Common myeloid progenitor, CD34-positive (primary cell): ENCODE data around the gene VSIG10L2.

ENCODE experiments used
- CTCF ChIA-PET: fragments of 350-600 bp; sonication (Branson Sonifier 250); formaldehyde crosslinking; loops from one replicate; lab custom pipeline; 2021; ENCODE audit warnings: antibody characterized with exemption; lab: Charles Lee
- POLR2A ChIA-PET: fragments of 350-600 bp; sonication (Branson Sonifier 250); formaldehyde crosslinking; loops from one replicate; lab custom pipeline; 2021; ENCODE audit warnings: antibody characterized with exemption; lab: Charles Lee
- DNase-seq, 3 donors: peaks; one replicate each; pipeline versions ENCODE4 v3.0.0 to v3.0.0-alpha.2; 2013
- H3K27ac ChIP-seq, 2 experiments: 1 replicate in 1 of 2; 2 replicates in 1 of 2; pipeline ENCODE4 v1.7.0; 2013; ENCODE audit warnings: inconsistent platforms in 2 of 2, low read length in 2 of 2, mild to moderate bottlenecking in 2 of 2, low read depth in 1 of 2, moderate library complexity in 1 of 2; ENCODE audit not compliant: severe bottlenecking in 2 of 2, insufficient read depth in 1 of 2, poor library complexity in 1 of 2
- H3K27me3 ChIP-seq, 5 experiments: replicated peaks in 2 of 5; 1 replicate in 3 of 5; 2 replicates in 2 of 5; pipeline versions ENCODE4 v1.6.1 to v1.7.0; 2013; ENCODE audit warnings: low read length in 4 of 5, mild to moderate bottlenecking in 2 of 5, moderate library complexity in 2 of 5, inconsistent platforms in 1 of 5; ENCODE audit not compliant: insufficient read depth in 5 of 5, control insufficient read depth in 4 of 5
- H3K36me3 ChIP-seq, 4 experiments: 1 replicate in 2 of 4; 2 replicates in 2 of 4; pipeline versions ENCODE4 v1.6.1 to v1.7.0; 2013; ENCODE audit warnings: low read length in 3 of 4, control low read depth in 1 of 4, mild to moderate bottlenecking in 1 of 4; ENCODE audit not compliant: control insufficient read depth in 4 of 4, insufficient read depth in 4 of 4
- H3K4me1 ChIP-seq, 4 experiments: 1 replicate in 3 of 4; 2 replicates in 1 of 4; pipeline versions ENCODE4 v1.6.1 to v1.7.1; 2013; ENCODE audit warnings: low read length in 3 of 4, mild to moderate bottlenecking in 3 of 4, control low read depth in 1 of 4, inconsistent platforms in 1 of 4, moderate library complexity in 1 of 4; ENCODE audit not compliant: control insufficient read depth in 4 of 4, insufficient read depth in 4 of 4; ENCODE audit errors: control extremely low read depth in 1 of 4
- H3K4me3 ChIP-seq, 7 experiments: 1 replicate in 4 of 7; 2 replicates in 3 of 7; pipeline versions ENCODE4 v1.5.1 to v1.7.0; 2013; ENCODE audit warnings: mild to moderate bottlenecking in 7 of 7, low read length in 6 of 7, moderate library complexity in 6 of 7, inconsistent platforms in 2 of 7, low read depth in 2 of 7, control low read depth in 1 of 7; ENCODE audit not compliant: insufficient read depth in 4 of 7, control insufficient read depth in 1 of 7; ENCODE audit errors: extremely low read depth in 1 of 7
- H3K9me3 ChIP-seq, 5 experiments: 1 replicate in 4 of 5; 2 replicates in 1 of 5; pipeline versions ENCODE4 v1.6.1 to v1.7.1; 2013; ENCODE audit warnings: low read length in 4 of 5, mild to moderate bottlenecking in 2 of 5, inconsistent platforms in 1 of 5, low read depth in 1 of 5, moderate library complexity in 1 of 5; ENCODE audit not compliant: control insufficient read depth in 4 of 5, insufficient read depth in 2 of 5; ENCODE audit errors: control extremely low read depth in 1 of 5
- WGBS: methylation state at CpG from one replicate; pipeline ENCODE4 v1.1.5; 2013; ENCODE audit not compliant: insufficient coverage; 5-methylcytosine and 5-hydroxymethylcytosine counted together

Gene VSIG10L2

DNA sequence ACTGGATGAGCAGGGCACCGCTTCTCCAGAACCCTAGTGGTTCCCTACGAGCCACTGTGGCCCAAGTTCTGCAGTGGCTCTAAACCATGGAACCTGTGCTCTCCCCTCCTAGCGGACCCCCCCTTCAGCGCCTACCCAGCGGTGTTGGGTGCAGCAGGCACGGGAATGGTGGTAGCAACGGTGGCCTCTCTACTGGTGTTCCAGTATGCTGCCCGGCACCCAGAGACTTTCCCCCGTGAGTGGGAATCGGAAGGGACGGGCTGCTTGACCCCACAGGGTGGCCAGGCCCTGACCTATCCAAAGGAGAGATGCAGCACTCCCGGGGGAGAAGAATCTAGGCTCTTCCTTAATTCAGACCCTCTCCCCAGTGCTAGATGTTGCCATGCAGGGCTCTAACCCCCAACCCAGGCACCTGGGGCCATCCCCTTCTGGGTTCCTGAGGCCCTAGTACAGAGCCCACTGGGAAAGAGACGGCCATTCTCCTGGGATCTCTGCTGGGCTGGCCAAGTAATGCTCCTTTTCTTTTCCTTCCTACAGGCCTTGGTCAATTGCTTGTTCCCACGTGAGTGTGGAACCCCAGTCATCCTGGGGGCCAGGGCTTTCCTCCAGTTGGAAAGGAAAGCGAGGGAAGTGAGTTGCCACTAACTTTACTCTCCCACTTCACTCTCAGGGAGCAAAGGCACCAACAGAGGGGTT lies 9.2 kb downstream of the VSIG10L2 start:
- H3K36me3 ChIP-seq: no peaks in the 10 kb centered on the region
- H3K4me3 ChIP-seq: no peak overlapping the region
- 92% methylated on average over 11 of the region's 15 CpGs for WGBS
- no peaks in the 10 kb centered on the region for H3K9me3 ChIP-seq
- CTCF ChIA-PET: no interaction called here
- peaks cover 0 to 24% (median 8%) of the 10 kb centered on the region in 5 experiments for H3K27me3 ChIP-seq
- POLR2A ChIA-PET: no interaction called here
- no peak for DNase-seq
- no peaks in the 10 kb centered on the region for H3K4me1 ChIP-seq
- H3K27ac ChIP-seq: no peak overlapping the region

DNA sequence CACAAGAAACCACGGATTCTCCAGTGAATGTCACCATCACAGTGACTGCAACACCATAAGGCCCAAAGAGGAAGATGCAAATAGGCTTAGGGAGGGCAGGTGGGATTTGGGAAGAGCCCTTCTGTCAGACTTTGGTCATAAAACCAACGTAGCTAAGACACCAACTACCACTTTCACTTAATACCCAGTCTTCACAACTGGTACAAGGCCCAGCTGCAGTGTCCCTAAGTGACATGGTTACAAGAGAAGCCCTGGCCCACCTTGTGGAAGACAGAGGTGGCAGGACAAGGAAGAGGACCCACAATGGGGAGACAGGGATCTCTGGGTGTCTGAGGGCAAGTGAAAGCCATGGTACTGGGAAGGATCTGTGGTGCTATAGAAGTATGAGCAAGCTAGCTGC lies 10.0 kb downstream of the VSIG10L2 start:
- no peaks in the 10 kb centered on the region for H3K9me3 ChIP-seq
- ChIA-PET POLR2A (no interaction called here), CTCF (no interaction called here)
- H3K27me3 ChIP-seq: peaks cover 0 to 23% (median 8%) of the 10 kb centered on the region in 5 experiments
- H3K4me1 ChIP-seq: no peaks in the 10 kb centered on the region
- H3K36me3 ChIP-seq: no peaks in the 10 kb centered on the region
- no peak for DNase-seq
- no peak overlapping the region for H3K4me3 ChIP-seq
- WGBS: 88% methylated on average over 1 of the region's 2 CpGs
- H3K27ac ChIP-seq: no peak overlapping the region

DNA sequence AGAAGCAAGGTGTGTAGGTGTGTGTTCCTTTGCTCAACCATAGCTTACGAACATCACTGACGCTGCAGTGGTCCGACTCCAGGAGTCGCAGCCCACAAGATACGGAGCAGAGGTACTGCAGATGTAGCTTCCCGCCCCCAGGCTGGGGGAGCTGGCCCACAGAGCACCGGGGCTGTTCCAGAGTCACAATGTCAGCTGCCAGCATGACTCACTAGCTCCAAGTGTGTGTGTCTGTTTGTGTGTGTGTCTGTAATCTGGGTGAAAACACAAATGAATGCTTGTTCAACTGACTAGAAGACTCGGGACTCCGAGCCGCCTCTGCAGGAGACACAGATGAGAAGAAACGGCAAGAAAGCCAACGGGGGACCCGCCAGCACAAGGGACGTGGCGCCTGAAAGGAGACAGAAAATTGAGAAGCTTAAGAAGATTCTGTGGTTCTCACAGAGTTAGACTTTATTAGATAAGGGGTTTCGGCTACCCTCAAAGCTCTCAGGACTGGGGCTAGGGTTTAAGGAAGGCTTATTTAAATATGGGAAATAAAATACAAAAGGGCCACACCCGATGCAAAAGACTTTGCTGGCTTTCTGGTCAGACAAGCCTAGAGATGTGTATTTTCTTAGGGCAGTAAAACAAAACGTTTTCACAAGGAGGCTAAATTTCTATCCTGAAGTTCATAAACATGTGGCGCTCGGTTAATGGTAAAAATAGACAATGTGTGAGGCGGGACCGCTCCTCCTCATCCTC lies 10.7 kb downstream of the VSIG10L2 start:
- WGBS: 93% methylated on average over 20 of the region's 22 CpGs

DNA sequence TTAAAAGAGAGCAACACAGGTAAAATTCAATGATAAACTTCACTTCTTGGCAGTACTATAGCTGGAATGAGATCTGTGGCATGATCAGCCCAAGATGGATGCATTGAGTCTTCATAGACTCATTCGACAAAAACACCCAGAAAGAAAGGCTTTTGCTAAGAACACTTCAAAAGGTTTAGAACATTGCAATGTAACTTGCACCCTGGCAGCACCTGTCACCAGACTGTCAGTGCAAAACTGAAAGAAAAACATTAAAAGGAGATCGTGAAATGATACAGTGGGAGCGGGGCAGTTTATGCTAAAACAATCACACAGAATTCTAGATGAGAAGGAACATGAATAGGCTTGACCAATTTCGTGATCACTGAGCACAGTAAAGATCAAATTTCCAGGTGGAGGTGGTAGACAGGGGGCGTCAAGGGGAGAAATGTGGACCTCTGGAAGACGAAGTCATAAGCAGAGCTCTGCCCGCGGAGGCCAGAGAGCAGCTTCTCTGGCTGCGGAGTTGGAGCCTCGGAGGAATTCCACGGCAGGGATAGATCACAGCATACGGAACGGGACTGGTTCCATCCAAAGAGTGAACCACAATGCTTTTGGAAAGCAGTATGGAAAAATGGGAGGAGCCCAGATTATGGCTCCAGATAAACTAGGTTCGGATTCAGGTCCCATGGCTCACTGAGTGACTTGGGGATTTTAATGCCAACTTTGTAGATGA lies 11.9 kb downstream of the VSIG10L2 start:
- ChIA-PET POLR2A (no interaction called here), CTCF (interaction anchor here (1.8 kb wide), 1 partner anchor 17 kb away, joined by 4 read pairs; no protein-coding TSS in a partner anchor)
- Histone ChIP-seq H3K27me3 (peaks cover 0 to 25% (median 3%) of the 10 kb centered on the region in 5 experiments), H3K27ac (no peak overlapping the region), H3K36me3 (no peaks in the 10 kb centered on the region), H3K9me3 (peaks cover 0 to 14% (median 0%) of the 10 kb centered on the region in 5 experiments), H3K4me1 (no peaks in the 10 kb centered on the region), H3K4me3 (no peak overlapping the region)
- 90% methylated on average over 14 of the region's 14 CpGs for WGBS
- no peak for DNase-seq

More for the DNA sequence above, 10.7 kb downstream of the VSIG10L2 start:
- no peaks in the 10 kb centered on the region for H3K36me3 ChIP-seq
- H3K27ac ChIP-seq: no peak overlapping the region
- peaks cover 0 to 2% (median 0%) of the 10 kb centered on the region in 5 experiments for H3K9me3 ChIP-seq
- POLR2A ChIA-PET: interaction anchor here (0.6 kb wide), 1 partner anchor 30 kb away, joined by 5 read pairs; no protein-coding TSS in a partner anchor
- peaks cover 0 to 22% (median 8%) of the 10 kb centered on the region in 5 experiments for H3K27me3 ChIP-seq
- DNase-seq: no peak
- CTCF ChIA-PET: interaction anchor here (1.8 kb wide), 1 partner anchor 16 kb away, joined by 4 read pairs; no protein-coding TSS in a partner anchor
- no peak overlapping the region for H3K4me3 ChIP-seq
- H3K4me1 ChIP-seq: no peaks in the 10 kb centered on the region

DNA sequence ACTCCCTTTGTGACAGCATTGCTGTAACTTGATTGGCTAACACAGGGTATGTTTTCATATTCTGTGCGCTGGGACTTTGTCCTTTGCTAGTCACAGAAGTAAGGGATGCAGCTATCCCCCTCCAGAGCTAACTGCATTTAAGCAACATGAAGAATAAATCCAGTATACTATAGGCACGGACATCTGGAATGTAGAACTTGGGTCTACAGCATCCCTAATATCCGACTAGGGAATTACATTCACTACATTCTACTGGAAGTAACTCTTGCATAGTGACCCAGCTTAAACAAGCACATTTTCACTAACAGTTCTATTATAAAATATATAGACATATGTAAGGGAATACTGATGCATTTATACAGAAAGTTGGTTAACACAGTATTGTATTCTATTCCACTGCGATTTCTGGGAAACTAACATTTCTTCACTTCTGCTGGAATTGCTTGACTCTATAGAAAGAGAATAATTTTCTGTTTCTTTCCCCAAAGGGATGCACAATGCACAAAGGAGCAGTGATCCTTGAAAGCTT lies 13.1 kb downstream of the VSIG10L2 start:
- ChIA-PET CTCF (interaction anchor here (1.2 kb wide), 1 partner anchor 10 kb away, joined by 4 read pairs; no protein-coding TSS in a partner anchor), POLR2A (no interaction called here)
- Histone ChIP-seq H3K36me3 (no peaks in the 10 kb centered on the region), H3K27ac (no peak overlapping the region), H3K9me3 (peaks cover 0 to 21% (median 2%) of the 10 kb centered on the region in 5 experiments), H3K27me3 (peaks cover 0 to 17% (median 3%) of the 10 kb centered on the region in 5 experiments), H3K4me1 (no peaks in the 10 kb centered on the region), H3K4me3 (no peak overlapping the region)
- WGBS: 100% methylated on average over 2 of the region's 4 CpGs
- DNase-seq: no peak

DNA sequence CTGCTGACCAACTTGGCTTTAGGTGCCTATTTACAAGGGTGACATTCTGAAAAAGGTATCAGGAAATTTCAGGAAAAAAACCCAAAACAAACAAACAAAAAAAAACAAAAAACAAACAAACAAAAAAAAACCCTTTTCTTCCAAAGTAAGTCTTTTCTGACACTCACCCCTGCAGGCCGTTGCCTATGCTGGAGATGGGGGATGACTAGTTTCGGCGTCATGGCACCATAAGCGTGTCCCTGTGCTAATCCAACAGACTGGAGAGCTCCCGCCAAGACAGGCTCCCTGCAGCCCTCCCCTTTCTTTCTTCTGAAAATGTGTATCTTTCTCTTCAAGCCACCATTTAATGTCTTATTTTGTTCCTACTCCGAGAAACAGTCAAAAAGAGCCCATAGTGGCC lies 13.7 kb downstream of the VSIG10L2 start:
- 93% methylated on average over 5 of the region's 6 CpGs for WGBS
- CTCF ChIA-PET: interaction anchor here (1.2 kb wide), 1 partner anchor 10 kb away, joined by 4 read pairs; no protein-coding TSS in a partner anchor
- H3K36me3 ChIP-seq: no peaks in the 10 kb centered on the region

More for the DNA sequence above, 13.7 kb downstream of the VSIG10L2 start:
- H3K27ac ChIP-seq: no peak overlapping the region
- H3K27me3 ChIP-seq: peaks cover 0 to 17% (median 5%) of the 10 kb centered on the region in 5 experiments
- POLR2A ChIA-PET: no interaction called here
- no peak for DNase-seq
- H3K9me3 ChIP-seq: peaks cover 0 to 21% (median 2%) of the 10 kb centered on the region in 5 experiments
- no peak overlapping the region for H3K4me3 ChIP-seq
- H3K4me1 ChIP-seq: no peaks in the 10 kb centered on the region
